Measurements from ENCODE around the gene CCDC194. TPM values are rescaled to one million over a fixed set of nuclear protein-coding genes. Genes with fewer than 3 reads are reported as not detected.

The CCDC194 gene
- total RNA-seq, 6 experiments from 2014 or later, result 0.26 to 1.2 (median 0.36) TPM; not detected in 2

GRCh38 chr19:17347361-17347760, 46.6 kb downstream of the CCDC194 start:
- no peak overlapping the region for H3K27ac ChIP-seq
- WGBS (ENCODE audit: insufficient coverage, low coverage, low lambda C conversion rate, missing lambda C conversion rate), result 17% methylated on average over 5 of the region's 6 CpGs
- no peak for TF ChIP-seq CTCF (IDR thresholded peaks at IDR 0.05)
- no peak for TF ChIP-seq POLR2A (IDR thresholded peaks at IDR 0.05)
- no peaks in the 10 kb centered on the region for H3K9me3 ChIP-seq
- no peaks in the 10 kb centered on the region for H3K4me1 ChIP-seq
- no peaks in the 10 kb centered on the region for H3K27me3 ChIP-seq
- no peak for DNase-seq
- no peaks in the 10 kb centered on the region for H3K36me3 ChIP-seq
- intact Hi-C loops (cut with DNase I), result loop anchor here (5.0 to 10.0 kb wide), 2 partner anchors 40 to 107 kb away; no protein-coding TSS in a partner anchor
- ATAC-seq, result peak in 1 of 4 donors; percentile 11
- H3K4me3 ChIP-seq, result no peak overlapping the region

DNA sequence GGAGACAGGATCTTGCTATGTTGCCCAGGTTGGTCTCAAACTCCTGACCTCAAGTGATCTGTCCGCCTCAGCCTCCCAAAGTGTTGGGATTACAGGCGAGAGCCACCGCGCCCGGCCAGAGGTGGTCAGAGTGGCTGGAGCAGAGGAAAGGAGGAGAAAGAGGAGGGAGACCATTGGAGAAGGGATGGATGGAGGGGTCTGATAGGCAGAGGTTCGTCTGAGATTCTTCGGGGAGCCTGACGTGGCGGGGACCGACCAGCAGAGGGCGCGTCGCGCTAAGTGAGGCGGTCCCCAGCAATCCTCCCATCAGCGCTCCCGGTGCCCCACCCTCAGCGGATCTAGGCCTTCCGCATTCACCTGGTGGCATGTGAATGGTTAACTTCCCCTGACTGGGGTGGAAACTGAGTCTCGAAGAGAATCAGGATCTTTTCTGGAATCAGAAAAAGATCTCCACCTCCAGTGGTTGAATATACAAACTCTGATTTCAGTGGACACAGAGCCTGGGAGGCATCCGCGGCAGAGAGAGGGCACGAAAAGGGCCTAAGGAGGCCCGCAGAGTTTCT, 47.8 kb downstream of the CCDC194 start:
- TF ChIP-seq CTCF (IDR thresholded peaks at IDR 0.05) (peak; percentile 91 to 97 (median 94)), POLR2A (IDR thresholded peaks at IDR 0.05) (no peak)
- ATAC-seq (peak; percentile 90 to 95 (median 92)), DNase-seq (peak in 2 of 3 donors; percentile 74 to 78)
- Histone ChIP-seq H3K27me3 (no peaks in the 10 kb centered on the region), H3K36me3 (no peaks in the 10 kb centered on the region), H3K9me3 (no peaks in the 10 kb centered on the region), H3K4me1 (peaks cover 0 to 3% (median 1%) of the 10 kb centered on the region in 4 donors), H3K4me3 (no peak overlapping the region), H3K27ac (no peak overlapping the region)
- WGBS (ENCODE audit: insufficient coverage, low coverage, low lambda C conversion rate, missing lambda C conversion rate), result 13% methylated on average over 21 of the region's 24 CpGs
- intact Hi-C loops (cut with DNase I), result loop anchor here (5.0 to 10.0 kb wide), 2 partner anchors 41 to 109 kb away; no protein-coding TSS in a partner anchor

- Histone ChIP-seq H3K27ac (no peak overlapping the region), H3K36me3 (no peaks in the 10 kb centered on the region), H3K27me3 (no peaks in the 10 kb centered on the region), H3K9me3 (no peaks in the 10 kb centered on the region), H3K4me1 (peaks cover 0 to 13% (median 5%) of the 10 kb centered on the region in 4 donors), H3K4me3 (no peak overlapping the region)
- intact Hi-C loops (cut with DNase I), result loop anchor here in 1 of 2 donors (10.0 kb wide), 1 partner anchor 113 kb away; no protein-coding TSS in a partner anchor
- 79% methylated on average over 7 of the region's 7 CpGs for WGBS (ENCODE audit: insufficient coverage, low coverage, low lambda C conversion rate, missing lambda C conversion rate)
- no peak for DNase-seq
- TF ChIP-seq POLR2A (IDR thresholded peaks at IDR 0.05), result no peak
- no peak for ATAC-seq
Observed at GRCh38 chr19:17341845-17342244, 52.2 kb downstream of the CCDC194 start.

DNA sequence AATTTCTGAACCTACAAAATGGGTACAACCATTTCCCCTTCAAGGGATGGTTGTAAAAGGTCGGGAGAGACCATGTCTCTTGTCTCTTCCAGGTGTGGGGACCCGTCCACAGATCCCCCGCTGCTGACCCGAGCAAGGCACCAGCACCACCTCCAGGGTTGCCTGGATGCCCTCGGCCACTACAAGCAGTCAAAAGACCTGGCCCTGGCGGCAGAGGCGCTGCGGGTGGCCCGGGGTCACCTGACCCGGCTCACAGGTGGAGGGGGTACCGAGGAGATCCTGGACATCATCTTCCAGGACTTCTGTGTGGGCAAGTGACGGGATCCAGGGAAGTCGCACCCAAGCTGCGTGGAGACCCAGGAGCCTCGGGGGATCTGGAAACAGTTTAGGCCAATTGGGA, 52.6 kb downstream of the CCDC194 start:
- intact Hi-C loops (cut with DNase I), result loop anchor here in 1 of 2 donors (10.0 kb wide), 1 partner anchor 113 kb away; no protein-coding TSS in a partner anchor
- peak overlapping the region in 2 of 3 donors; percentile 48 to 57 for H3K27ac ChIP-seq
- 97% methylated on average over 11 of the region's 15 CpGs for WGBS (ENCODE audit: insufficient coverage, low coverage, low lambda C conversion rate, missing lambda C conversion rate)
- H3K36me3 ChIP-seq, result no peaks in the 10 kb centered on the region
- ATAC-seq (no peak), DNase-seq (no peak)
- TF ChIP-seq CTCF (IDR thresholded peaks at IDR 0.05) (no peak), POLR2A (IDR thresholded peaks at IDR 0.05) (no peak)
- H3K4me1 ChIP-seq, result peaks cover 0 to 13% (median 5%) of the 10 kb centered on the region in 4 donors
- no peak overlapping the region for H3K4me3 ChIP-seq
- no peaks in the 10 kb centered on the region for H3K9me3 ChIP-seq
- H3K27me3 ChIP-seq, result no peaks in the 10 kb centered on the region

- Histone ChIP-seq H3K27me3 (no peaks in the 10 kb centered on the region), H3K9me3 (no peaks in the 10 kb centered on the region), H3K4me1 (peaks cover 0 to 13% (median 5%) of the 10 kb centered on the region in 4 donors), H3K27ac (peak overlapping the region in 2 of 3 donors; percentile 48 to 57), H3K4me3 (peak overlapping the region in 1 of 3 donors; percentile 10), H3K36me3 (no peaks in the 10 kb centered on the region)
- WGBS (ENCODE audit: insufficient coverage, low coverage, low lambda C conversion rate, missing lambda C conversion rate), result 23% methylated on average over 8 of the region's 17 CpGs
- peak; percentile 75 to 80 (median 79) for DNase-seq
- TF ChIP-seq POLR2A (IDR thresholded peaks at IDR 0.05) (peak; percentile 56), CTCF (IDR thresholded peaks at IDR 0.05) (peak in 2 of 4 donors; percentile 21 to 23)
- ATAC-seq, result peak; percentile 45 to 62 (median 56)
- intact Hi-C loops (cut with DNase I), result loop anchor here in 1 of 2 donors (10.0 kb wide), 1 partner anchor 114 kb away; no protein-coding TSS in a partner anchor
Observed at GRCh38 chr19:17340871-17341357, 53.1 kb downstream of the CCDC194 start.

Data from right lobe of liver (tissue), 6 donors.